K562 (cell line): Measurements from ENCODE around the gene ERG28. TPM values are rescaled to one million over a fixed set of nuclear protein-coding genes. Genes with fewer than 3 reads are reported as not detected.

Source experiments
- ATAC-seq: fragments of 200-7000 bp; cut with Tn5 transposase; 3 replicates; pipeline ENCODE4 v1.9.1; 2020; ENCODE audit warnings: moderate library complexity
- BruUV-seq: library from RNA; stranded (reverse); fragments of 400-500 nt; replicated peaks from 2 replicates; lab custom pipeline; 2021; lab: Mats Ljungman, UMichigan
- CTCF ChIA-PET: fragments of 300-600 bp; formaldehyde crosslinking; extraction: SDS; loops from one replicate; lab custom pipeline; 2021; ENCODE audit warnings: low intra/inter-chr PET ratio; lab: Yijun Ruan, JAX
- POLR2A ChIA-PET: fragments of 300-600, 350-650 bp; sonication (Branson Sonifier 250); formaldehyde crosslinking; extraction: SDS; loops from one replicate; lab custom pipeline; 2021; ENCODE audit warnings: antibody characterized with exemption, inconsistent platforms; lab: Yijun Ruan, JAX
- DNase-seq, 4 experiments: peaks; one replicate each; pipeline versions ENCODE4 v3.0.0 to v3.0.0-alpha.2; 2011 to 2018; ENCODE audit warnings: low spot score in 3 of 4, mixed read lengths in 3 of 4; ENCODE audit errors: extremely low read depth in 1 of 4
- FAIRE-seq: peaks from 2 replicates; lab custom pipeline; 2011; peaks lifted over from hg19 to GRCh38; lab: Jason Lieb, UNC
- H2AFZ ChIP-seq: 2 replicates; pipeline ENCODE4 v1.6.0; 2011; ENCODE audit warnings: low read depth, low read length, control low read depth, inconsistent platforms
- H3K27ac ChIP-seq: fragments of 200-600 bp; 3 replicates; pipeline ENCODE4 v1.8.0; 2011; ENCODE audit warnings: low read depth, mild to moderate bottlenecking, control low read depth, inconsistent platforms, low read length, moderate library complexity, mixed read lengths; ENCODE audit errors: extremely low read depth
- H3K27me3 ChIP-seq, 2 experiments: fragments of 300-600 bp in 1 of 2; 2 replicates in 1 of 2; 3 replicates in 1 of 2; pipeline versions ENCODE4 v1.6.0 to v1.8.0; 2011; ENCODE audit warnings: inconsistent platforms in 2 of 2, low read length in 2 of 2, mild to moderate bottlenecking in 1 of 2, mixed read lengths in 1 of 2, moderate library complexity in 1 of 2; ENCODE audit not compliant: control insufficient read depth in 2 of 2, insufficient read depth in 2 of 2
- H3K36me3 ChIP-seq: fragments of 300-600 bp; 3 replicates; pipeline ENCODE4 v1.8.0; 2011; ENCODE audit warnings: mild to moderate bottlenecking, low read length, inconsistent platforms; ENCODE audit not compliant: control insufficient read depth, insufficient read depth
- H3K4me1 ChIP-seq, 2 experiments: fragments of 200-600 bp in 1 of 2; replicated peaks in 1 of 2; 2 replicates in 1 of 2; 3 replicates in 1 of 2; pipeline versions ENCODE4 v1.5.1 to v1.8.0; 2011; ENCODE audit warnings: inconsistent platforms in 2 of 2, low read length in 2 of 2, mild to moderate bottlenecking in 1 of 2, mixed read lengths in 1 of 2, moderate library complexity in 1 of 2; ENCODE audit not compliant: control insufficient read depth in 2 of 2, insufficient read depth in 2 of 2
- H3K4me2 ChIP-seq: 2 replicates; pipeline ENCODE4 v1.6.1; 2011; ENCODE audit warnings: low read length, control low read depth, inconsistent platforms, mixed read lengths; ENCODE audit not compliant: insufficient read depth
- H3K4me3 ChIP-seq: fragments of 200-600 bp; sonication (generic), shearing (Covaris generic); 2 replicates; pipeline ENCODE4 v1.5.1; 2016; ENCODE audit warnings: control low read depth, inconsistent platforms
- H3K79me2 ChIP-seq: fragments of 200-600 bp; 3 replicates; pipeline ENCODE4 v1.8.0; 2011; ENCODE audit warnings: low read length, inconsistent platforms; ENCODE audit not compliant: control insufficient read depth, insufficient read depth
- H3K9ac ChIP-seq, 2 experiments: 2 replicates each; pipeline versions ENCODE4 v1.6.0 to v1.6.1; 2011; ENCODE audit warnings: low read depth in 2 of 2, low read length in 2 of 2, control low read depth in 1 of 2, inconsistent platforms in 1 of 2, mild to moderate bottlenecking in 1 of 2, mixed read lengths in 1 of 2; ENCODE audit not compliant: insufficient read depth in 1 of 2
- H3K9me1 ChIP-seq: one replicate; pipeline ENCODE4 v1.6.0; 2011; ENCODE audit warnings: inconsistent platforms, mild to moderate bottlenecking, low read length, moderate library complexity; ENCODE audit not compliant: control insufficient read depth, insufficient read depth
- H3K9me3 ChIP-seq: replicated peaks from 2 replicates; pipeline ENCODE4 v1.5.1; 2011; ENCODE audit warnings: low read depth, low read length, inconsistent platforms; ENCODE audit not compliant: control insufficient read depth, insufficient read depth
- H4K20me1 ChIP-seq: replicated peaks from 2 replicates; pipeline ENCODE4 v1.6.1; 2011; ENCODE audit warnings: low read length, inconsistent platforms, mixed read lengths; ENCODE audit not compliant: control insufficient read depth, insufficient read depth
- ARHGAP35 ChIP-seq: fragments of 450-650 bp; IDR thresholded peaks from 2 replicates; pipeline ENCODE4 v1.6.1; 2018; ENCODE audit not compliant: partially characterized antibody
- ATF1 ChIP-seq, 2 experiments: fragments of 450-650 bp in 1 of 2; IDR thresholded peaks; 2 replicates each; pipeline ENCODE4 v1.6.1; 2016; ENCODE audit warnings: missing compliant biosample characterization in 1 of 2, missing genetic modification characterization in 1 of 2
- CCNT2 ChIP-seq: IDR thresholded peaks from 2 replicates; pipeline ENCODE4 v1.6.1; 2011; ENCODE audit warnings: borderline replicate concordance, low read depth, mild to moderate bottlenecking, moderate library complexity, mixed read lengths, low read length; ENCODE audit not compliant: insufficient read length; ENCODE audit errors: extremely low read depth
- ELF2 ChIP-seq: fragments of 250-450 bp; sonication (Bioruptor Pico); IDR thresholded peaks from 2 replicates; pipeline ENCODE4 v1.5.0; 2021; ENCODE audit warnings: mild to moderate bottlenecking
- ETS2 ChIP-seq: IDR thresholded peaks from 2 replicates; pipeline ENCODE4 v1.6.1; 2016; ENCODE audit warnings: borderline replicate concordance, missing genetic modification characterization, mild to moderate bottlenecking, moderate library complexity, missing compliant biosample characterization; ENCODE audit not compliant: poor library complexity, severe bottlenecking
- FOXM1 ChIP-seq, 2 experiments: fragments of 450-650 bp in 1 of 2; sonication (generic) in 1 of 2; formaldehyde crosslinking in 1 of 2; IDR thresholded peaks; 2 replicates each; pipeline versions ENCODE4 v1.6.1 to v1.9.0; 2017 to 2022; ENCODE audit warnings: low read depth in 2 of 2, mild to moderate bottlenecking in 2 of 2, missing genetic modification reagents in 1 of 2, moderate library complexity in 1 of 2
- HDGF ChIP-seq: fragments of 450-650 bp; IDR thresholded peaks from 2 replicates; pipeline ENCODE4 v1.6.1; 2016
- KHSRP ChIP-seq: fragments of 450-650 bp; IDR thresholded peaks from 2 replicates; pipeline ENCODE4 v1.6.1; 2017
- PHB2 ChIP-seq: fragments of 450-650 bp; IDR thresholded peaks from 2 replicates; pipeline ENCODE4 v1.6.1; 2017; ENCODE audit warnings: low read depth
- PYGO2 ChIP-seq: fragments of 450-650 bp; IDR thresholded peaks from 2 replicates; pipeline ENCODE4 v1.6.1; 2016; ENCODE audit warnings: mild to moderate bottlenecking, missing genetic modification characterization, moderate library complexity, missing compliant biosample characterization
- RBM15 ChIP-seq: fragments of 200-400 bp; formaldehyde crosslinking; IDR thresholded peaks from 2 replicates; pipeline ENCODE4 v1.6.1; 2018; ENCODE audit warnings: mild to moderate bottlenecking, low read length, moderate library complexity; ENCODE audit not compliant: insufficient read depth
- THRB ChIP-seq: fragments of 450-650 bp; formaldehyde crosslinking; conservative IDR thresholded peaks from 2 replicates; pipeline ENCODE4 v1.4.0; 2022; ENCODE audit warnings: mild to moderate bottlenecking, missing genetic modification characterization
- ZNF263 ChIP-seq: sonication (generic); formaldehyde crosslinking; IDR thresholded peaks from 2 replicates; pipeline ENCODE4 v1.8.0; 2022; ENCODE audit warnings: mild to moderate bottlenecking, missing genetic modification reagents, borderline replicate concordance
- ZNF644 ChIP-seq: fragments of 200-800 bp; sonication (Bioruptor generic); IDR thresholded peaks from 2 replicates; pipeline ENCODE4 v1.6.1; 2016; ENCODE audit warnings: low read depth, missing genetic modification characterization, missing compliant biosample characterization
- WGBS: fragments of 100-300 bp; shearing (Covaris generic); methylation state at CpG from one replicate; pipeline ENCODE4 v1.1.6; 2016; ENCODE audit warnings: low coverage, mixed read lengths; ENCODE audit not compliant: insufficient coverage; ENCODE audit errors: missing lambda C conversion rate; 5-methylcytosine and 5-hydroxymethylcytosine counted together
- in situ Hi-C: fragments of 300-500 bp; cut with MboI; formaldehyde crosslinking; loops from 4 replicates; pipeline ENCODE4 v1.15.0; 2018; ENCODE audit warnings: inconsistent platforms, mixed read lengths
- intact Hi-C: fragments of 100-400 bp; cut with micrococcal nuclease; formaldehyde crosslinking; loops from 2 replicates; pipeline ENCODE4 v1.14.2; 2022
- polyA plus RNA-seq, 8 experiments: library from polyadenylated mRNA; depleted of rRNA in 4 of 8; stranded (reverse) in 5 of 8; unstranded in 3 of 8; fragments of >200 nt; fragmentation: Nextera tagmentation in 2 of 8; fragmentation: Illumina TruSeq in 1 of 8; extraction: Ambion mirVana in 2 of 8; extraction: Trizol in 1 of 8; gene quantifications; 2 replicates each; pipeline versions ENCODE4 v1.2.1 to v1.2.3, GENCODE V29; 2011 to 2014; ENCODE audit warnings: inconsistent platforms in 1 of 8, missing spikeins in 1 of 8
- total RNA-seq, 7 experiments: library from RNA; depleted of rRNA in 6 of 7; stranded (reverse); fragments of >200 nt in 6 of 7; fragmentation: Illumina TruSeq in 2 of 7; extraction: Trizol in 2 of 7; gene quantifications; 2 replicates each; pipeline versions ENCODE4 v1.2.1 to v1.2.3, GENCODE V29; 2011 to 2021; ENCODE audit warnings: low replicate concordance in 1 of 7
- TF ChIP-seq, protein P1 (sequence below): fragments of 250-450 bp; sonication (Bioruptor Pico); IDR thresholded peaks from 2 replicates; pipeline ENCODE4 v1.9.0; 2021; ENCODE audit warnings: mild to moderate bottlenecking
- TF ChIP-seq, protein P2 (sequence below): fragments of 450-650 bp; conservative IDR thresholded peaks from 2 replicates; pipeline ENCODE4 v1.6.1; 2016; ENCODE audit warnings: missing genetic modification characterization, low read depth, mild to moderate bottlenecking, missing compliant biosample characterization, moderate library complexity

The ERG28 gene
- total and polyA plus RNA-seq, 9 of the 15 experiments (the other 6 are each of a cell fraction or from before 2014, with no cell fraction given) = 3.1 to 34.2 (median 14.2) TPM

DNA sequence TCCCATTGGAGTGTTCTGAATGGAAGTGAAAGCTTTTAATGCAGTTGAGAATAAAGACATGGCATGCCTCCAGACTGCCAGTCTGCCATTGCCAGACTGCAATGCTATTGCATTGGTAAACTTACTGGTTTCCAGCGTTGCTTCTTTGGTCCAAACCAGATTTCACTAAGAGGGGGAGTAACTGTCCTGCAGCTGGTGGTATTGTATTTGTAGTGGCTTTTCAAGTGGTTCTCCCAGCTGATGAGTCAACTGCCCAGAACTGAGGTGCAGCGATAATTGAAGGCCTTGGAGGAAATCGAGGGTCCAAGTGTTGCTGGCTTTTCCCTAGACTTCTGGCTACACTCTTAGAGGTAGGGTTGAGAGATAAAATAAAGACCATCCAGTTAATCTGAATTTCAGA lies 31.9 kb downstream of the ERG28 start:
- intact Hi-C loops = no loop called here
- WGBS = 0% methylated on average over 3 of the region's 3 CpGs

More for the DNA sequence above, 31.9 kb downstream of the ERG28 start:
- Histone ChIP-seq H4K20me1 (no peaks in the 10 kb centered on the region), H3K4me2 (no peak overlapping the region), H3K4me1 (no peaks in the 10 kb centered on the region), H3K9ac (no peak overlapping the region), H3K27me3 (peaks cover 0 to 8% of the 10 kb centered on the region in 2 experiments; a peak in 1 of 5 replicates), H3K9me1 (no peaks in the 10 kb centered on the region), H3K27ac (no peak overlapping the region), H3K79me2 (no peaks in the 10 kb centered on the region), H3K36me3 (no peaks in the 10 kb centered on the region), H3K9me3 (no peaks in the 10 kb centered on the region), H2AFZ (no peak overlapping the region), H3K4me3 (no peak overlapping the region)
- FAIRE-seq (no peak), DNase-seq (no peak), ATAC-seq (no peak)
- no TSS peak for BruUV-seq
- POLR2A ChIA-PET = interaction anchor here (1.8 kb wide), 1 partner anchor 18 kb away, joined by 4 read pairs; no protein-coding TSS in a partner anchor
- in situ Hi-C loops = no loop called here
- no peak for TF ChIP-seq CCNT2
- no peak for TF ChIP-seq PYGO2 (tag)
- TF ChIP-seq ZNF644 = no peak
- no peak for TF ChIP-seq RBM15
- TF ChIP-seq ETS2 = no peak
- TF ChIP-seq, protein P1, sequence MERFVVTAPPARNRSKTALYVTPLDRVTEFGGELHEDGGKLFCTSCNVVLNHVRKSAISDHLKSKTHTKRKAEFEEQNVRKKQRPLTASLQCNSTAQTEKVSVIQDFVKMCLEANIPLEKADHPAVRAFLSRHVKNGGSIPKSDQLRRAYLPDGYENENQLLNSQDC (CRISPR knock-in tag) = no peak
- TF ChIP-seq, protein P2, sequence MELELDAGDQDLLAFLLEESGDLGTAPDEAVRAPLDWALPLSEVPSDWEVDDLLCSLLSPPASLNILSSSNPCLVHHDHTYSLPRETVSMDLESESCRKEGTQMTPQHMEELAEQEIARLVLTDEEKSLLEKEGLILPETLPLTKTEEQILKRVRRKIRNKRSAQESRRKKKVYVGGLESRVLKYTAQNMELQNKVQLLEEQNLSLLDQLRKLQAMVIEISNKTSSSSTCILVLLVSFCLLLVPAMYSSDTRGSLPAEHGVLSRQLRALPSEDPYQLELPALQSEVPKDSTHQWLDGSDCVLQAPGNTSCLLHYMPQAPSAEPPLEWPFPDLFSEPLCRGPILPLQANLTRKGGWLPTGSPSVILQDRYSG = no peak
- TF ChIP-seq FOXM1 (IDR thresholded peaks at IDR 0.05; ENCODE audit: low read depth) = no peak
- no peak for TF ChIP-seq FOXM1 (CRISPR knock-in tag; IDR thresholded peaks at IDR 0.05; ENCODE audit: low read depth)
- TF ChIP-seq THRB = no peak
- no peak for TF ChIP-seq ATF1 (CRISPR knock-in tag; IDR thresholded peaks at IDR 0.05)
- TF ChIP-seq ATF1 (tag; IDR thresholded peaks at IDR 0.05) = no peak
- TF ChIP-seq ELF2 (CRISPR knock-in tag) = no peak
- no peak for TF ChIP-seq ZNF263 (CRISPR knock-in tag)
- no peak for TF ChIP-seq ARHGAP35
- no peak for TF ChIP-seq HDGF
- TF ChIP-seq KHSRP = no peak
- no peak for TF ChIP-seq PHB2
- CTCF ChIA-PET = no interaction called here
